GM19240 (cell line): ENCODE measurements around the gene GUCA1C.
A peak's percentile ranks its signal among the peaks of the same experiment; 100 is the strongest.

ENCODE experiments used
- DNase-seq: peaks from one replicate; pipeline ENCODE4 v3.0.0; 2011; ENCODE audit warnings: low spot score; ENCODE audit not compliant: insufficient read length

GUCA1C gene

GRCh38 chr3:108953700-108954099 is at the start of gene GUCA1C:
Gene GUCA1C, minus strand, starts transcription at chr3:108953879. Its CDS starts 117 bp downstream, at chr3:108953762.
- DNase-seq: no peak

- no peak for DNase-seq
Measured at GRCh38 chr3:108998436-108998835, 44.8 kb upstream of the GUCA1C start.

- DNase-seq: no peak
Measured at GRCh38 chr3:108985844-108986243, 32.2 kb upstream of the GUCA1C start.

- DNase-seq: no peak
Measured at GRCh38 chr3:108983051-108983450, 29.4 kb upstream of the GUCA1C start.

- no peak for DNase-seq
Measured at GRCh38 chr3:108976058-108976457, 22.4 kb upstream of the GUCA1C start.

- DNase-seq: no peak
Measured at GRCh38 chr3:108973019-108973418, 19.3 kb upstream of the GUCA1C start.

GRCh38 chr3:108972482-108972881 is 18.8 kb upstream of the GUCA1C start:
- DNase-seq: no peak

GRCh38 chr3:108970561-108970960 is 16.9 kb upstream of the GUCA1C start:
- DNase-seq: no peak

GRCh38 chr3:108966773-108967172 is 13.1 kb upstream of the GUCA1C start:
- DNase-seq: no peak

GRCh38 chr3:108959017-108959416 is 5.3 kb upstream of the GUCA1C start:
- DNase-seq: no peak

- no peak for DNase-seq
Measured at GRCh38 chr3:108953210-108953609, 469 bp downstream of the GUCA1C start.

- DNase-seq: no peak
Measured at GRCh38 chr3:108951820-108952501, 1.7 kb downstream of the GUCA1C start.

- no peak for DNase-seq
Measured at GRCh38 chr3:108947855-108948254, 5.8 kb downstream of the GUCA1C start.

- DNase-seq: no peak
Measured at GRCh38 chr3:108946292-108947285, 7.1 kb downstream of the GUCA1C start.

- DNase-seq: no peak
Measured at GRCh38 chr3:108940568-108941263, 13.0 kb downstream of the GUCA1C start.

- DNase-seq: no peak
Measured at GRCh38 chr3:108940166-108940565, 13.5 kb downstream of the GUCA1C start.

- DNase-seq: no peak
Measured at GRCh38 chr3:108936924-108937689, 16.6 kb downstream of the GUCA1C start.

- no peak for DNase-seq
Measured at GRCh38 chr3:108931035-108931434, 22.6 kb downstream of the GUCA1C start.

GRCh38 chr3:108918866-108919265 is 34.8 kb downstream of the GUCA1C start:
- DNase-seq: no peak

GRCh38 chr3:108914774-108915641 is 38.7 kb downstream of the GUCA1C start:
- DNase-seq: peak; percentile 29
